Spleen (tissue), 7 donors: ENCODE measurements around the gene AKIRIN2.

ENCODE experiments used
- POLR2A ChIP-seq, 3 donors: fragments of 450-650 bp; IDR thresholded peaks; one replicate each; pipeline ENCODE4 v1.5.1; 2017; ENCODE audit warnings: antibody characterized with exemption in 3 of 3, mild to moderate bottlenecking in 1 of 3
- POLR2AphosphoS5 ChIP-seq, 3 donors: sonication (generic); formaldehyde crosslinking; IDR thresholded peaks; one replicate each; pipeline ENCODE4 v1.5.1; 2017; ENCODE audit warnings: antibody characterized with exemption in 3 of 3
- TF ChIP-seq, protein P1 (sequence below), 11 experiments: fragments of 200-600 bp in 7 of 11; fragments of 450-650 bp in 4 of 11; sonication (generic) in 4 of 11; IDR thresholded peaks in 8 of 11; conservative IDR thresholded peaks in 3 of 11; 1 replicate in 7 of 11; 2 replicates in 4 of 11; pipeline versions ENCODE4 v1.4.0 to v1.8.0; 2016 to 2021; ENCODE audit warnings: antibody characterized with exemption in 11 of 11, inconsistent platforms in 4 of 11, mild to moderate bottlenecking in 1 of 11
- donor health status: DM: no; HTN: no; CAD: no; lungs with moderate emphysema.
- donor health status: DM: no; HTN: no; CAD: no.
- donor health status: DM: no; HTN: no; CAD: no.

DNA sequence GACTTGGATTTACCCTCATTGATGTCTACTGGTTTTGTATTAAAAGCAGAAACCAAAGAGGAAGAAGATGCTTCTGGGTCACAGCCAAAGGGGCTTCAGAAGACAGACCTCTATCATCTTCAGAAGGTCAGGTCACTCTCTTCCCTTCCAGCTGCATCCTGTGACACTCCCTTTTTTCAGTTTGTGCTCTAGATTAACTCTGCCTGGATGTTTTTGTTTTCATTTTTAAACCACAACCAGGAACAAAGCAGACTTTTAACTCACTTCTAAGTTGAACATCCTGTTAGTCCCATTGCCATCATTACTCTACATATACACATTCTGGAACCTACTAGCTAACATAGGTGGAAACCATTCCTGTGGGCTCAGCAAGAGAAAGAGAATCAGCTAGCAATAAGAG, 45.2 kb downstream of the AKIRIN2 start:
- TF ChIP-seq POLR2AphosphoS5 (IDR thresholded peaks at IDR 0.05) = no peak
- TF ChIP-seq, protein P1, sequence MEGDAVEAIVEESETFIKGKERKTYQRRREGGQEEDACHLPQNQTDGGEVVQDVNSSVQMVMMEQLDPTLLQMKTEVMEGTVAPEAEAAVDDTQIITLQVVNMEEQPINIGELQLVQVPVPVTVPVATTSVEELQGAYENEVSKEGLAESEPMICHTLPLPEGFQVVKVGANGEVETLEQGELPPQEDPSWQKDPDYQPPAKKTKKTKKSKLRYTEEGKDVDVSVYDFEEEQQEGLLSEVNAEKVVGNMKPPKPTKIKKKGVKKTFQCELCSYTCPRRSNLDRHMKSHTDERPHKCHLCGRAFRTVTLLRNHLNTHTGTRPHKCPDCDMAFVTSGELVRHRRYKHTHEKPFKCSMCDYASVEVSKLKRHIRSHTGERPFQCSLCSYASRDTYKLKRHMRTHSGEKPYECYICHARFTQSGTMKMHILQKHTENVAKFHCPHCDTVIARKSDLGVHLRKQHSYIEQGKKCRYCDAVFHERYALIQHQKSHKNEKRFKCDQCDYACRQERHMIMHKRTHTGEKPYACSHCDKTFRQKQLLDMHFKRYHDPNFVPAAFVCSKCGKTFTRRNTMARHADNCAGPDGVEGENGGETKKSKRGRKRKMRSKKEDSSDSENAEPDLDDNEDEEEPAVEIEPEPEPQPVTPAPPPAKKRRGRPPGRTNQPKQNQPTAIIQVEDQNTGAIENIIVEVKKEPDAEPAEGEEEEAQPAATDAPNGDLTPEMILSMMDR (IDR thresholded peaks at IDR 0.05 in 8 of 11, conservative IDR thresholded peaks at IDR 0.05 in 3 of 11) = no peak
- no peak for TF ChIP-seq POLR2A (IDR thresholded peaks at IDR 0.05)
